Measurements from ENCODE around the gene PTGIS. TPM values are rescaled to one million over a fixed set of nuclear protein-coding genes. Genes with fewer than 3 reads are reported as not detected.

Gene PTGIS
- total RNA-seq, 3 donors from 2014 or later = 38.7 to 41.7 (median 41.0) TPM

- Histone ChIP-seq H3K36me3 (no peaks in the 10 kb centered on the region), H3K4me3 (no peak overlapping the region), H3K9me3 (no peaks in the 10 kb centered on the region), H3K4me1 (peaks cover 0 to 3% of the 10 kb centered on the region in 2 donors), H3K27ac (no peak overlapping the region), H3K27me3 (peaks cover 6% of the 10 kb centered on the region in 2 donors)
- TF ChIP-seq CTCF (IDR thresholded peaks at IDR 0.05) (no peak), POLR2AphosphoS5 (IDR thresholded peaks at IDR 0.05) (no peak), POLR2A (IDR thresholded peaks at IDR 0.05) (no peak)
- DNase-seq (ENCODE audit: low spot score in 2 of 2) = no peak
- intact Hi-C loops (cut with DNase I; ENCODE audit: low total_unique reads) = loop anchor here (10.0 kb wide), 2 partner anchors 105 to 145 kb away; no protein-coding TSS in a partner anchor
These were observed 87.7 kb downstream of the PTGIS start for GRCh38 chr20:49480236-49480635.

GRCh38 chr20:49479785-49480184 lies 88.2 kb downstream of the PTGIS start:
- no peak overlapping the region for H3K27ac ChIP-seq

GRCh38 chr20:49478754-49479689 lies 88.9 kb downstream of the PTGIS start:
- intact Hi-C loops (cut with DNase I; ENCODE audit: low total_unique reads) = no loop called here
- Histone ChIP-seq H3K4me1 (no peaks in the 10 kb centered on the region), H3K4me3 (no peak overlapping the region), H3K27me3 (peaks cover 0 to 6% of the 10 kb centered on the region in 2 donors), H3K9me3 (no peaks in the 10 kb centered on the region), H3K27ac (no peak overlapping the region), H3K36me3 (no peaks in the 10 kb centered on the region)
- no peak for DNase-seq (ENCODE audit: low spot score in 2 of 2)
- no peak for TF ChIP-seq CTCF (IDR thresholded peaks at IDR 0.05)
- TF ChIP-seq POLR2AphosphoS5 (IDR thresholded peaks at IDR 0.05) = no peak
- no peak for TF ChIP-seq POLR2A (IDR thresholded peaks at IDR 0.05)

More at GRCh38 chr20:49479785-49480184, 88.2 kb downstream of the PTGIS start:
- TF ChIP-seq POLR2AphosphoS5 (IDR thresholded peaks at IDR 0.05) (no peak), POLR2A (IDR thresholded peaks at IDR 0.05) (no peak), CTCF (IDR thresholded peaks at IDR 0.05) (no peak)
- H3K9me3 ChIP-seq = no peaks in the 10 kb centered on the region
- H3K4me1 ChIP-seq = peaks cover 0 to 3% of the 10 kb centered on the region in 2 donors
- DNase-seq (ENCODE audit: low spot score in 2 of 2) = no peak
- intact Hi-C loops (cut with DNase I; ENCODE audit: low total_unique reads) = loop anchor here (10.0 kb wide), 2 partner anchors 105 to 145 kb away; no protein-coding TSS in a partner anchor
- H3K27me3 ChIP-seq = peaks cover 2 to 6% of the 10 kb centered on the region in 2 donors
- no peaks in the 10 kb centered on the region for H3K36me3 ChIP-seq
- H3K4me3 ChIP-seq = no peak overlapping the region

- TF ChIP-seq POLR2A (IDR thresholded peaks at IDR 0.05) (no peak), POLR2AphosphoS5 (IDR thresholded peaks at IDR 0.05) (no peak), CTCF (IDR thresholded peaks at IDR 0.05) (no peak)
- no peaks in the 10 kb centered on the region for H3K9me3 ChIP-seq
- no peak overlapping the region for H3K27ac ChIP-seq
- no peak overlapping the region for H3K4me3 ChIP-seq
- no peaks in the 10 kb centered on the region for H3K36me3 ChIP-seq
- no peaks in the 10 kb centered on the region for H3K4me1 ChIP-seq
- no peak for DNase-seq (ENCODE audit: low spot score in 2 of 2)
- intact Hi-C loops (cut with DNase I; ENCODE audit: low total_unique reads) = no loop called here
- H3K27me3 ChIP-seq = peaks cover 0 to 6% of the 10 kb centered on the region in 2 donors
These were observed 89.7 kb downstream of the PTGIS start for GRCh38 chr20:49478266-49478665.

- no peak for DNase-seq (ENCODE audit: low spot score in 2 of 2)
- H3K4me1 ChIP-seq = no peaks in the 10 kb centered on the region
- H3K9me3 ChIP-seq = no peaks in the 10 kb centered on the region
- intact Hi-C loops (cut with DNase I; ENCODE audit: low total_unique reads) = no loop called here
- H3K27me3 ChIP-seq = no peaks in the 10 kb centered on the region
- H3K4me3 ChIP-seq = no peak overlapping the region
- no peaks in the 10 kb centered on the region for H3K36me3 ChIP-seq
- TF ChIP-seq POLR2AphosphoS5 (IDR thresholded peaks at IDR 0.05) (no peak), POLR2A (IDR thresholded peaks at IDR 0.05) (no peak), CTCF (IDR thresholded peaks at IDR 0.05) (no peak)
- H3K27ac ChIP-seq = no peak overlapping the region
These were observed 90.7 kb downstream of the PTGIS start for GRCh38 chr20:49477200-49477599.
